Mesenchymal stem cell (in vitro differentiated cells and primary cell): ENCODE results near the gene CCDC81.

Experiments
- DNase-seq: peaks from one replicate; pipeline ENCODE4 v3.0.0-alpha.2; 2013
- H2AFZ ChIP-seq: one replicate; pipeline ENCODE4 v1.6.1; 2013; ENCODE audit warnings: low read depth, mild to moderate bottlenecking, control low read depth, inconsistent platforms, low read length, moderate library complexity
- H2AK5ac ChIP-seq: 2 replicates; pipeline ENCODE4 v1.6.1; 2013; ENCODE audit warnings: low read length, moderate library complexity, mild to moderate bottlenecking, inconsistent platforms; ENCODE audit not compliant: severe bottlenecking
- H2BK120ac ChIP-seq: one replicate; pipeline ENCODE4 v1.6.1; 2013; ENCODE audit warnings: low read depth, mild to moderate bottlenecking, inconsistent platforms, low read length, moderate library complexity
- H2BK12ac ChIP-seq, 2 experiments: one replicate each; pipeline ENCODE4 v1.6.1; 2013; ENCODE audit warnings: inconsistent platforms in 2 of 2, low read length in 2 of 2, mild to moderate bottlenecking in 2 of 2, moderate library complexity in 2 of 2, control low read depth in 1 of 2
- H2BK15ac ChIP-seq: one replicate; pipeline ENCODE4 v1.6.1; 2013; ENCODE audit warnings: mild to moderate bottlenecking, low read depth, inconsistent platforms; ENCODE audit not compliant: poor library complexity, severe bottlenecking
- H2BK5ac ChIP-seq: 2 replicates; pipeline ENCODE4 v1.6.1; 2013; ENCODE audit warnings: low read depth, mild to moderate bottlenecking, low read length, control low read depth, inconsistent platforms; ENCODE audit not compliant: poor library complexity, severe bottlenecking
- H3K14ac ChIP-seq, 2 experiments: one replicate each; pipeline ENCODE4 v1.6.1; 2013; ENCODE audit warnings: inconsistent platforms in 2 of 2, low read length in 2 of 2, control low read depth in 1 of 2, mild to moderate bottlenecking in 1 of 2, moderate library complexity in 1 of 2
- H3K18ac ChIP-seq, 2 experiments: one replicate each; pipeline ENCODE4 v1.6.1; 2013; ENCODE audit warnings: inconsistent platforms in 2 of 2, low read length in 2 of 2, control low read depth in 1 of 2, low read depth in 1 of 2, mild to moderate bottlenecking in 1 of 2
- H3K23ac ChIP-seq, 2 experiments: one replicate each; pipeline ENCODE4 v1.6.1; 2013; ENCODE audit warnings: inconsistent platforms in 2 of 2, low read length in 2 of 2, mild to moderate bottlenecking in 2 of 2, moderate library complexity in 2 of 2, control low read depth in 1 of 2
- H3K27ac ChIP-seq: 2 replicates; pipeline ENCODE4 v1.5.1; 2013; ENCODE audit warnings: mild to moderate bottlenecking, moderate library complexity, low read length, control low read depth, inconsistent platforms; ENCODE audit not compliant: poor library complexity, severe bottlenecking
- H3K27me3 ChIP-seq, 2 experiments: 2 replicates each; pipeline versions ENCODE4 v1.6.1 to v1.7.0; 2013; ENCODE audit warnings: low read length in 2 of 2, mild to moderate bottlenecking in 2 of 2, moderate library complexity in 2 of 2, control low read depth in 1 of 2, inconsistent platforms in 1 of 2; ENCODE audit not compliant: control insufficient read depth in 1 of 2, insufficient read depth in 1 of 2
- H3K36me3 ChIP-seq, 2 experiments: 2 replicates each; pipeline versions ENCODE4 v1.6.1 to v1.7.0; 2013; ENCODE audit warnings: low read length in 2 of 2, control low read depth in 1 of 2, inconsistent platforms in 1 of 2, low read depth in 1 of 2, mild to moderate bottlenecking in 1 of 2; ENCODE audit not compliant: insufficient read depth in 2 of 2, control insufficient read depth in 1 of 2
- H3K4ac ChIP-seq, 2 experiments: one replicate each; pipeline ENCODE4 v1.6.1; 2013; ENCODE audit warnings: inconsistent platforms in 2 of 2, low read length in 2 of 2, mild to moderate bottlenecking in 2 of 2, moderate library complexity in 2 of 2, control low read depth in 1 of 2, low read depth in 1 of 2
- H3K4me1 ChIP-seq: 2 replicates; pipeline ENCODE4 v1.6.1; 2013; ENCODE audit warnings: low read depth, low read length, control low read depth; ENCODE audit not compliant: control insufficient read depth, insufficient read depth
- H3K4me2 ChIP-seq: 2 replicates; pipeline ENCODE4 v1.6.1; 2013; ENCODE audit warnings: low read length, mild to moderate bottlenecking, inconsistent platforms; ENCODE audit not compliant: poor library complexity, severe bottlenecking
- H3K4me3 ChIP-seq, 2 experiments: 2 replicates each; pipeline versions ENCODE4 v1.5.1 to v1.7.0; 2013; ENCODE audit warnings: low read length in 2 of 2, mild to moderate bottlenecking in 2 of 2, control low read depth in 1 of 2, low read depth in 1 of 2; ENCODE audit not compliant: insufficient read depth in 1 of 2
- H3K79me1 ChIP-seq: replicated peaks from 2 replicates; pipeline ENCODE4 v1.6.1; 2013; ENCODE audit warnings: mild to moderate bottlenecking, control low read depth, low read length, inconsistent platforms; ENCODE audit not compliant: poor library complexity, severe bottlenecking
- H3K9ac ChIP-seq: 2 replicates; pipeline ENCODE4 v1.7.0; 2013; ENCODE audit warnings: mild to moderate bottlenecking, low read length, moderate library complexity
- H3K9me3 ChIP-seq: 2 replicates; pipeline ENCODE4 v1.7.0; 2013; ENCODE audit warnings: mild to moderate bottlenecking, low read length; ENCODE audit not compliant: control insufficient read depth
- H4K8ac ChIP-seq: one replicate; pipeline ENCODE4 v1.6.1; 2013; ENCODE audit warnings: inconsistent platforms, mild to moderate bottlenecking, low read length, moderate library complexity
- H4K91ac ChIP-seq: one replicate; pipeline ENCODE4 v1.6.1; 2013; ENCODE audit warnings: mild to moderate bottlenecking, low read length, inconsistent platforms
- WGBS: methylation state at CpG from one replicate; pipeline ENCODE4 v1.1.7; 2013; ENCODE audit warnings: mixed read lengths; 5-methylcytosine and 5-hydroxymethylcytosine counted together

CCDC81 gene

GRCh38 chr11:86459682-86460460 lies 85.2 kb downstream of the CCDC81 start:
- Histone ChIP-seq H3K4me3 (no peak overlapping the region), H3K9me3 (no peaks in the 10 kb centered on the region), H3K4me2 (no peak overlapping the region), H3K14ac (peak overlapping the region in 1 of 2 experiments; percentile 5), H2AFZ (no peak overlapping the region), H3K36me3 (peaks cover 3 to 8% of the 10 kb centered on the region in 2 experiments), H2BK12ac (peak overlapping the region; percentile 56 to 60), H2BK120ac (no peak overlapping the region), H4K8ac (peak overlapping the region; percentile 14), H2BK15ac (no peak overlapping the region), H2BK5ac (peak overlapping the region; percentile 87), H3K4ac (peak overlapping the region; percentile 6 to 28), H3K9ac (peak overlapping the region; percentile 24), H3K18ac (peak overlapping the region; percentile 18 to 58), H3K27me3 (no peaks in the 10 kb centered on the region), H2AK5ac (peak overlapping the region; percentile 95), H3K79me1 (no peaks in the 10 kb centered on the region), H3K4me1 (peaks cover 25% of the 10 kb centered on the region), H3K23ac (no peak overlapping the region), H3K27ac (peak overlapping the region; percentile 92), H4K91ac (peak overlapping the region; percentile 76)
- 54% methylated on average over 3 of the region's 3 CpGs for WGBS
- DNase-seq = peak; percentile 51

DNA sequence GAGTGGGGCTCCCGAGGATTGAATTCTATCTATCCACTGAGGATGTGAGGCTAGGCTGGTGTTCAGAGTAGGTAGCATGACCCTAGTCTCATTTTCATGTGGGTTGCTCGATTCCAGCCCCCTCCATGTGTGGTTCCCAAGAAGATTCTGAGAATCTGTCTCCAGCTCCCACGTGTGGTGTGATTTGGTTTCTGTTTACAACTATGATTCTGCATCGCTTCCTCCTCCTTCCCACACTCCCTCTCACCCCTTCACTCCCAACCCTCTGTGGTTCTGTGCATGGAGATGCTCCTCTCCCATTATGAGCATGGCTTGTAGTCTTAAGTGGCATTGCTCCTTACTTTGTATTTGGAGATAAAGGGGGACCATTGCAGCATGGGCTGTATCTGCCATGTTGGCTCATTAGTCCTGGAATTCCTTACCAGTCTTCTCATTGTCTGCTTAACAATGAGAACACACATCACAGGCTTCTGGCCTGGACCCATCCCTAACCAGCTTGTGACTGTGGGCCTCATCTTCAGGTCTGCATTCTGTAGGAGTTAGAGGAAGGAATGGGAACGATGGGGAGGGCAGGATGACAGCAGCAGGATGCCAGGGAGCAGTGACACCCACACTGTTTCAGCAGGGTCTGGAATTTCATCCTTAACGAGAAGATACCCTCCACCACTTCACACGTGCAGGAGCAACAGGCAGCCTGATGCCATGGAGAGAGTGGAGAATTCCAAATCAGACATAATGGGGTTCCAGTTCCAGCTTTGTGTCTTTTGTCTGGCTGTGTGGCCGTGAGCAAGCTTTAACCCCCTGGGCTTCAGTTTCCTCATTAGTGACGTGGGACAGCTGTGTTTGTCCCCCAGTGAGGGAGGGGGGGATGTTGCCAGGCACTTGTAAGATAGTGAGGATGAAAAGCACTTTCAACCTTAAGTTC lies 86.0 kb downstream of the CCDC81 start:
- Histone ChIP-seq H3K14ac (peak overlapping the region in 1 of 2 experiments; percentile 78), H3K4me3 (no peak overlapping the region), H3K27me3 (no peaks in the 10 kb centered on the region), H3K9ac (no peak overlapping the region), H3K36me3 (peaks cover 5 to 8% of the 10 kb centered on the region in 2 experiments), H2BK5ac (peak overlapping the region; percentile 36), H3K4me1 (peaks cover 30% of the 10 kb centered on the region), H3K23ac (no peak overlapping the region), H3K18ac (peak overlapping the region; percentile 27 to 79), H2BK120ac (no peak overlapping the region), H2BK12ac (peak overlapping the region; percentile 12 to 75), H4K8ac (no peak overlapping the region), H2AK5ac (peak overlapping the region; percentile 8), H3K27ac (peak overlapping the region; percentile 92), H3K9me3 (no peaks in the 10 kb centered on the region), H3K79me1 (no peaks in the 10 kb centered on the region), H2AFZ (no peak overlapping the region), H2BK15ac (no peak overlapping the region), H4K91ac (no peak overlapping the region), H3K4me2 (no peak overlapping the region), H3K4ac (peak overlapping the region in 1 of 2 experiments; percentile 19)
- DNase-seq = peak; percentile 27
- WGBS = 73% methylated on average over 9 of the region's 9 CpGs

DNA sequence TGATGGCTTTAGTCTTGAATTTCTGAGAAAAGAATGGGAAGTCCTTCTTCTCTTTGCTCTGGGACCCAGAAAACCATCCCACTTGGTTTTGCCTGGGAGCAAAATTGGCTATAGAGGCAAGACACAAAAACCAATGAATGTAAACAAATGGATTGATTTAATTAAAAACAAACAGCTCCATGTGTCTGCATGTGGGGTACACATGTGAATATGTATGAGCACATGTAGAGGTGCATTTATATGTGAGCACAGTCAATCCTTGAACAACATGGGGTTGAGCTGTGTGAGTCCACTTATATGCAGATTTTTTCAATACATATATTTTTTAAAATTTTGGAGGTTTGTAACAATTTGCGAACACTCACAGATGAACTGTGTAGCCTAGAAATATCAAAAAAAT lies 87.2 kb downstream of the CCDC81 start:
- no peak for DNase-seq
- H2AK5ac ChIP-seq = peak overlapping the region; percentile 8
- no peak overlapping the region for H3K4me3 ChIP-seq
- WGBS = no CpG with 5 or more reads among the region's 1 CpG
- H3K4me1 ChIP-seq = peaks cover 30% of the 10 kb centered on the region
- H2BK120ac ChIP-seq = no peak overlapping the region
- H3K14ac ChIP-seq = no peak overlapping the region
- no peak overlapping the region for H3K4me2 ChIP-seq
- H3K4ac ChIP-seq = no peak overlapping the region
- H4K91ac ChIP-seq = no peak overlapping the region
- H2AFZ ChIP-seq = no peak overlapping the region
- no peak overlapping the region for H3K27ac ChIP-seq
- no peak overlapping the region for H3K23ac ChIP-seq
- no peak overlapping the region for H2BK15ac ChIP-seq
- H3K36me3 ChIP-seq = peaks cover 5 to 8% of the 10 kb centered on the region in 2 experiments
- H2BK12ac ChIP-seq = no peak overlapping the region
- no peaks in the 10 kb centered on the region for H3K9me3 ChIP-seq
- H3K27me3 ChIP-seq = no peaks in the 10 kb centered on the region
- no peaks in the 10 kb centered on the region for H3K79me1 ChIP-seq
- H3K9ac ChIP-seq = no peak overlapping the region
- no peak overlapping the region for H2BK5ac ChIP-seq
- no peak overlapping the region for H3K18ac ChIP-seq
- no peak overlapping the region for H4K8ac ChIP-seq

DNA sequence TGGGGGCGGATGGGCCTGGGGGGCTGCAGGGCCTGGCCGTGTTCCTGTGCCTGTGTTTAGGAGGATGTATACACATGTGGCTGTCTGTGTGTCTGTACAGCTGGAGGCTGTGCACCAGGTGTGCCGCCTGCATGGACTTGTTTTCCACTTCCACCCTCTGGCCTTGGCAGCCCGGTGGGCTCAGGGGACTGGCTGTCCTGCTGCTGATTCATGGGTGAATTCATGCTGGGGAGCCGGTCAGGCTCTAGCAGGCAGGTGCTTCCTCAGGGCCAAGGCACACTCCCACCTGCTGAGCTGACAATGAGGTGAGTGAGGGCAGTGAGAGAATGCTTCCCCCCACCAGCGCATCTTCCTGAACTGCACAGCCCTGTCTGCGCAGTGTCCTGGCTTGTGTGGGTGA lies 88.4 kb downstream of the CCDC81 start:
- Histone ChIP-seq H2AK5ac (peak overlapping the region; percentile 92), H3K79me1 (no peaks in the 10 kb centered on the region), H4K91ac (peak overlapping the region; percentile 64), H2BK12ac (peak overlapping the region in 1 of 2 experiments; percentile 37), H2BK120ac (no peak overlapping the region), H2BK5ac (no peak overlapping the region), H3K18ac (peak overlapping the region in 1 of 2 experiments; percentile 63), H4K8ac (no peak overlapping the region), H3K9ac (no peak overlapping the region), H3K4ac (no peak overlapping the region), H2AFZ (no peak overlapping the region), H3K9me3 (no peaks in the 10 kb centered on the region), H3K4me2 (no peak overlapping the region), H3K36me3 (peaks cover 5 to 8% of the 10 kb centered on the region in 2 experiments), H3K14ac (peak overlapping the region in 1 of 2 experiments; percentile 69), H3K4me3 (no peak overlapping the region), H2BK15ac (no peak overlapping the region), H3K4me1 (peaks cover 30% of the 10 kb centered on the region), H3K27me3 (no peaks in the 10 kb centered on the region), H3K23ac (no peak overlapping the region), H3K27ac (no peak overlapping the region)
- 96% methylated on average over 7 of the region's 7 CpGs for WGBS
- no peak for DNase-seq
